Adrenal gland (tissue), 5 donors: Measurements from ENCODE around the gene TKT.
"Not testable (repeated sequence)": the region's sequence is repeated elsewhere in the genome, so short reads cannot be mapped to it uniquely, and the experiment has no call there.

Experiments
- POLR2A ChIP-seq, 2 donors: fragments of 450-650 bp; IDR thresholded peaks; one replicate each; pipeline ENCODE4 v1.6.1; 2017; ENCODE audit warnings: antibody characterized with exemption in 2 of 2, mild to moderate bottlenecking in 2 of 2, moderate library complexity in 1 of 2
- TF ChIP-seq, protein P1 (sequence below), 6 experiments: fragments of 450-650 bp in 4 of 6; fragments of 200-600 bp in 2 of 6; sonication (generic) in 1 of 6; IDR thresholded peaks; 1 replicate in 5 of 6; 2 replicates in 1 of 6; pipeline versions ENCODE4 v1.5.1 to v1.8.0; 2016 to 2021; ENCODE audit warnings: antibody characterized with exemption in 6 of 6, mild to moderate bottlenecking in 2 of 6, moderate library complexity in 1 of 6
- donor health status: DM: no; HTN: no; CAD: no.

DNA sequence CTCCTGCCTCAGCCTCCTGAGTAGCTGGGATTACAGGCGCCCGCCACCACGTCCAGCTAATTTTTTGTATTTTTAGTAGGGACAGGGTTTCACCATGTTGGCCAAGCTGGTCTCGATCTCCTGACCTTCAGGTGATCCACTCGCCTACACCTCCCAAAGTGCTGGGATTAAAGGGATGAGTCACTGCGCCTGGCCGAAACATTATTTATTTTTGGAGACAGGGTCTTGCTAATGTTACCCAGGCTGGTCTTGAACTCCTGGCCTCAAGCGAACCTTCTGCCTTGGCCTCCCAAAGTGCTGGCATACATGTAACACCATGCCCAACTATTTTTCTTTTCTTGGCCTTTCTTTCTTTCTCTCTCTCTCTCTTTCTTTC is 2.9 kb downstream of the TKT start:
- TF ChIP-seq, protein P1, sequence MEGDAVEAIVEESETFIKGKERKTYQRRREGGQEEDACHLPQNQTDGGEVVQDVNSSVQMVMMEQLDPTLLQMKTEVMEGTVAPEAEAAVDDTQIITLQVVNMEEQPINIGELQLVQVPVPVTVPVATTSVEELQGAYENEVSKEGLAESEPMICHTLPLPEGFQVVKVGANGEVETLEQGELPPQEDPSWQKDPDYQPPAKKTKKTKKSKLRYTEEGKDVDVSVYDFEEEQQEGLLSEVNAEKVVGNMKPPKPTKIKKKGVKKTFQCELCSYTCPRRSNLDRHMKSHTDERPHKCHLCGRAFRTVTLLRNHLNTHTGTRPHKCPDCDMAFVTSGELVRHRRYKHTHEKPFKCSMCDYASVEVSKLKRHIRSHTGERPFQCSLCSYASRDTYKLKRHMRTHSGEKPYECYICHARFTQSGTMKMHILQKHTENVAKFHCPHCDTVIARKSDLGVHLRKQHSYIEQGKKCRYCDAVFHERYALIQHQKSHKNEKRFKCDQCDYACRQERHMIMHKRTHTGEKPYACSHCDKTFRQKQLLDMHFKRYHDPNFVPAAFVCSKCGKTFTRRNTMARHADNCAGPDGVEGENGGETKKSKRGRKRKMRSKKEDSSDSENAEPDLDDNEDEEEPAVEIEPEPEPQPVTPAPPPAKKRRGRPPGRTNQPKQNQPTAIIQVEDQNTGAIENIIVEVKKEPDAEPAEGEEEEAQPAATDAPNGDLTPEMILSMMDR (IDR thresholded peaks at IDR 0.05) = not testable (repeated sequence)
- not testable (repeated sequence) for TF ChIP-seq POLR2A (IDR thresholded peaks at IDR 0.05)
